ENCODE measurements around the gene VTCN1. TPM values are rescaled to one million over a fixed set of nuclear protein-coding genes. Genes with fewer than 3 reads are reported as not detected.

Gene VTCN1
- total RNA-seq, 1 donor from 2014 or later = not detected

- DNase-seq (ENCODE audit: low read depth, low spot score) = no peak
These were observed 113.3 kb downstream of the VTCN1 start for GRCh38 chr1:117097443-117097842.

- no peak for DNase-seq (ENCODE audit: low read depth, low spot score)
These were observed 113.7 kb downstream of the VTCN1 start for GRCh38 chr1:117096951-117097408.

- no peak for DNase-seq (ENCODE audit: low read depth, low spot score)
These were observed 115.7 kb downstream of the VTCN1 start for GRCh38 chr1:117094841-117095604.

- peak; percentile 60 for DNase-seq (ENCODE audit: low read depth, low spot score)
These were observed 116.7 kb downstream of the VTCN1 start for GRCh38 chr1:117093870-117094621.

Other genes with a start within 250 kb of the VTCN1 start
- gene CD101, start 209.2 kb downstream of the VTCN1 start, total RNA-seq = 0.11 and 0.13 TPM in 2 replicates
- 15.2 and 29.1 TPM in 2 replicates for gene TTF2, start 150.6 kb downstream of the VTCN1 start, total RNA-seq
- gene TRIM45, start 89.2 kb downstream of the VTCN1 start, total RNA-seq = 1.1 and 2.0 TPM in 2 replicates
- gene MAN1A2, start 156.5 kb upstream of the VTCN1 start, total RNA-seq = 44.2 and 68.2 TPM in 2 replicates

All from pulmonary artery endothelial cell (primary cell).